GM19193 (cell line): ENCODE results near the gene LXN.

Source experiments
- POLR2A ChIP-seq: IDR thresholded peaks from 4 replicates; pipeline ENCODE4 v1.6.1; 2011; ENCODE audit not compliant: insufficient read depth, insufficient read length; ENCODE audit errors: extremely low read depth

Gene LXN

DNA sequence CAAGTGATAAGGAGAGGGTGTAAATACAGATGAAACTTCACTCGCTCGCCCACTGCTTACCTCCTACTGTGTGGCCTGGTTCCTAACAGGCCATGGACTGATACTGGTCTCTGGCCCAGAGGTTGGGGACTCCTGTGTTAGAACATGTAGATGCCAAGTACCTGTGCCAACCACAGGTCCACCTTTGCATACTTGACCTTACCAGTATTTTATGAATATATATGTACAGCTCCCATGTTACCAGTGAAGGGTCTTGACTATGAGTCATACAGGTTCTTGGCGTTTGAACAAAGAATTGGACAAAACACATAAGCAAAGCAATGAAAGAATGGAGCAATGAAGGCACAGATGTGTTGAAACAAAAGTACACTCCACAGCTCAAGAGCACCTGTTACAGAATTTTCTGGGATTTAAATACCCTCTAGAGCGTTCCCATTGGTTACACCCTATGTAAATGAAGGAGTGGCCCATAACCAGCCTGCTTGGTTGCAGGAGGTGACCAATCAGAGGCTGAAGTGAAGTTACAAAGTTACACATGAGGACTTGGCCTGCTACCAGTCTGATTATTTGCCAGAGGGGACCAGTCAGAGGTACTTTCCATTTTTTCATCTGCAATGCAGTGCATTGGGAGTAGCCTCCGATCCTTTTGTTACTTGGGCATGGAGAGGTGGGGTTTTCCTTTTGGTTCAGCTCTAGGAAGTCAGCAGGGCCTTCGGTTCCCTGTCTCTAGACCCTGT is 29.8 kb downstream of the LXN start:
- no peak for TF ChIP-seq POLR2A

DNA sequence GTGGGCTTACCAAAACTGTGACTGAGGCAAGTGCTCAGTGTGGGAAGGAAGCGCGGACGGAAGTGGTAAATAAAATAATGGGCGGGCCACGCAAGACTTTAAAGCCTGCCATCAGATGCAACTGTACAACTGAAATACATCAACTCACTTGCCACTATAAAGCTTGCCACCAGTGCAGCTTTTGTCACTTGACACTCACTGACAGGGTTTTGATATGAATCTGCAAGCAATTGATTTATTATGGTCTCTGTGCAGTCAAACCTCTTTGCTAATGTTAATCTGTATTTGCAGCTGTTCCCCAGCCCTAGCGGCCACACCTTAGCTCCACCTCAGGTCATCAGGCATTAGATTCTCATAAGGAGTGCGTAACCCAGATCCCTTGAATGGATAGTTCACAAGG is 30.4 kb downstream of the LXN start:
- no peak for TF ChIP-seq POLR2A

DNA sequence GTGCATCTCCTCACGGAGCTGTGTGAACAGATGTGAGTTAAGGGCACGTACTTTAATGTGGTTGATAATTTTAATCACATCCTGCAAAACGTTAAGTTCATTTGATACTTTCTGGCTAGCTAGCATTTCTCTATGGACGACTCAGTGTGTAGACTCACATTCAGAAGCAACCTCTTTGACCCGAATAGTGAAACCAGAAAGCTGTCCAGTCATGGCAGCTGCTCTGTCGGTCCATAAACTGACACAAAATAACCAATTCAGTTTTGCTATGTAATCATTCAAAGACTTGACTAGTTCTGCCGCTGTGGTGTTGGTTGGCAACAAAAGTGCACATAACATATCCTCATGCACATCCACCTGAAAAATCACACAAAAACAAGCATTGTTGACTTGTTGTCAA is 31.8 kb downstream of the LXN start:
- no peak for TF ChIP-seq POLR2A

DNA sequence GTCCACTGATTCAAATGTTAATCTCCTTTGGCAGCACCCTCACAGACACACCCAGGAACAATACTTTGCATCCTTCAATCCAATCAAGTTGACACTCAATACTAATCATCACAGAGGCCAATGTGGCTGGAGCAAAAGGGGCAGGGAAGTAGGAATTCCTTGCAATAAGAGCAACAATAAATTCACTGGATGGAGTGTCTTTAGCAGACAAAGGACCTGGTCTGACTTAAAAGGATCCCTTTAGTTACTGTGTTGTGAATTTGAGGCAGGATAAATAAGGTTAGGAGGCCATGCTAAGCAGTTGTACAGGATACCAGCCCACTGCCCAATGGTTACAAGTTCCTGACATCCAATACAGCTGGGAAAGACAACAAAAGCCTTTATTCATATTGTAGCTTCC is 40.5 kb downstream of the LXN start:
- TF ChIP-seq POLR2A: no peak

DNA sequence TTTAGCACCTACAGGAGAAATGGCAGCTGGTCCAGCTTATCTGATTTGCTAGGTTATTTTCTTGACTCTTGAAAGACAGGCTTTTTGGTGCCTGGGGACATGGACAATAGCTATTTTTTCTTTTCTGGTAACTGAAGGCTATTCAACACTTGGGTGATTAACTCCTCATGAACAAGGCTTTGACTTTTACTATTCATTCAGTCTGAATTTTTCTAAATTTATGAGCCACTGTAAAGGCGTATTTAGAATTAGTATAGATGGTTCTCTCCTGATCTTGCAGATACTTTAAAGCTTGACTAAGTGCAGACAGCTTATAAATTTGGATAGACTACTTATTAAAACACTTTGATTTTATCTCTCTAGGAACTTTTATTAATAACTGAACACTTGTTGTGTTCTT is 46.6 kb downstream of the LXN start:
- no peak for TF ChIP-seq POLR2A

DNA sequence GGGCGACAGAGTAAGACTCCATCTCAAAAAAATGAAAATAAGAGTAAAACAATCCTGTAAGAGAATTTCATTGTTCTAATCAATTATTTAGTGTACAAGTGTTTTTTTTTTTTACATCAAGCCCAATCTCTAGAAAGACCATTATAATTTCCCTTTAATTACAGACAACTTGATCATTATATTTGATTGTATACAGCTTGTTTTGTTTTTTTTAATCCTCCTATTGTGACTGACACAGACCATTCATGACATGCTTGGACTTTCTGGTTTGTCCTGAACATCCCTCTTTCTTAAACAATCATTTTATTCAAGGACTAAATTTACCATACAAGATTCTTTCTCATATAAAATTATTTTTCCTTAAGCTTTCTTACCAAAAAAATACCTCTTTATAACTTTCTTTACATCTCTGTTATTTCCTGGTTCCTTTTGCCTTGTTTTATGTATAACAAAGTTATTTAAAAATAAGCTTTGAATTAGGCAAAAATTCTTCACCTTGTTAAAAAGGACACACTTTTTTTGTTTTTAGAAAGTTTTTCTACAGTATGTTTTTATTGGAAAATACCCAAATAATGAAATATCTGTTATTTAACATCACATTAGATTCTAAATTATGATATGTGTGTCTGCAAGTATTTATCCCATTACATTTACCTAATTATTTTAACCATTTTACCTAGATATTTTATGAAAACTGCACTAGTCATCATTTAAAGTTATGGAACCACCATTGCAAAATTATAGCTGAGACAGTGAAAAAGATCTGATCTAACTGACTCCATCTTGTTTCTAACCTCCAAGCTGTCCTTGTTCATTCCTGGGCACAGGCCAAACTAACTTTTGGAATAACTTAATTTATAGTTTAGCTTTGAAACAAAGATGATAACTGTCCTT is 54.2 kb downstream of the LXN start:
- TF ChIP-seq POLR2A: no peak
